HG03108 (cell line): ENCODE measurements around the gene CHCHD6.

Experiments
- ATAC-seq: cut with Tn5 transposase; IDR thresholded peaks from one replicate; pipeline ENCODE4 v1.9.1; 2021; ENCODE audit warnings: moderate library complexity; ENCODE audit not compliant: unreplicated experiment

Gene CHCHD6

DNA sequence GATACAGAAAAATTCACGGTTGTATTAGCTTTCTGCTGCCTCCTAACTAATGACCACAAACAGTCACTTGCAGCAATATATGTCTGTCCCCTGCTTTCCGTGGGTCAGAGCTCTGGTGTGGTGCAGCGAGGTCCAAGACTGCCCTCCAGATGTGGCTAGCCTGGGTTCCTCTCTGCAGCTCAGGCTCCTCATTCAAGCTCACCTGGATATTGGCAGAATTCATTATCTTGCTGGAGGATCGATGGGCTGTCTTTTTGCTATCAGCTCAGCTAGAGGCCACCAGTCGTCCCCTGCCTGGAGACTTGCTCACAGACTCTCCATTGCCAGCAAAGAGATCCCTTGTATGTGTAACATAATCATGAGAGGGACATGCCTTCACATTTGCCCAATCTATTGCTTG is 266.1 kb downstream of the CHCHD6 start:
- no peak for ATAC-seq

DNA sequence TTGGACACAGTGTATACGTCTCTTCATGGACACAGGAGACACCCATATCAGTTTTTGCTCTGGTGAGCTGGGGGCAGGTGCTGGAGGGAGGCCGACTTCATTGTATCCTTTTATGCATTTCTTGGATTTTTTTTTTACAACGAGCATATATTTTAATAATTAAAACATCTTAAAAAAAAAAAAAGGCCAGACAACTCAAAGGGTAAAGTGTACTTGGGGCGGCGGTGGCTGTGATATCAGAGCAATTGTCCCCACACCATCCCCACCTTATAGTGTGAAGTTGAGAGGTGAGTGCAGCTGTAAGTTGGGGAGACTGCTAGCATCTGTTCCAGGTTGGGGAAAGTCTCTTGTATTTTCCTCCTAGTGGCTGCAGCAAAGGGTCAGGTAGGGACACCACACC is 266.9 kb downstream of the CHCHD6 start:
- ATAC-seq, result no peak

DNA sequence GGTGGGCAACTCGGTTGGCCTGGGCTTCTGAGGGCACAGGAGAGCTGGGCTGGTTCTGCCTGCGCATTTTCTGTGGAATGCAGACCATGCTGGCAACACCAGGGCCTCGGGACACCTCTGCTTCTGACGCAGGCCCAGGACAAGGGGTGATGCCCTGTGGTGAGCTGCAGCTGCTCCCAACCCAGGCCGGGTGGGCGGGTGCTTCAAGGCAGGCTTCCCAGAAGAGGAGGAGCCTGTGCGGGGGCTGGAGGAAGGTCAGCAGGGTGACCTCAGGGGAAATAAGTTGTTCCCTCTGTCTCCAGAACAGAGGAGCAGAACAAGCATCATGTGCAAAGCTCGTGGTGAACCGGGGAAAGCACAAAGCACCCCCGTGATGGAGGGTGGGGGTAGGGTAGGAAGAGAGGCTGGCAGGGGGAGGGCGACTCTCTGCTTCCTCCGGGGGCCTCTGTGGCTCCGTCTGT is 267.9 kb downstream of the CHCHD6 start:
- no peak for ATAC-seq

DNA sequence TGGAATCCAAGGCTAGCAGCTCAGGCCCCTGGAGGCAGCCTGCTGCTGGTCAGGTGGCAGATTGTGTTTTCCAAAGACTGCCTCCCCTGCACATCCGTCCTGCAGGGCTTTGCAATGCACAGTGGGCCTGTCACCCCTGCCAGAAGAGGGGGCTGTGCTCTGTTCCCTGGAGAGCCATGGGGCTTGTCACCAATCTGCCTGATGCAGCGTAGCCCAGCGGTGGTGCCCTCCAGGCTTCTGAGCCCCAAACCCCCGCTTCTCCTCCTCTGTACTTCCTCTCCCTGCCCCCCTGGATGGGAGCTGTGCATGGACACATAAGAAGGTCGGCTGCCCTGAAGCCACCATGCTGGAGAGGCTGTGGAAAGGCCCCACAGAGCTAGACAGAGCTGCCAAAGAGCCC is 268.8 kb downstream of the CHCHD6 start:
- ATAC-seq, result no peak

DNA sequence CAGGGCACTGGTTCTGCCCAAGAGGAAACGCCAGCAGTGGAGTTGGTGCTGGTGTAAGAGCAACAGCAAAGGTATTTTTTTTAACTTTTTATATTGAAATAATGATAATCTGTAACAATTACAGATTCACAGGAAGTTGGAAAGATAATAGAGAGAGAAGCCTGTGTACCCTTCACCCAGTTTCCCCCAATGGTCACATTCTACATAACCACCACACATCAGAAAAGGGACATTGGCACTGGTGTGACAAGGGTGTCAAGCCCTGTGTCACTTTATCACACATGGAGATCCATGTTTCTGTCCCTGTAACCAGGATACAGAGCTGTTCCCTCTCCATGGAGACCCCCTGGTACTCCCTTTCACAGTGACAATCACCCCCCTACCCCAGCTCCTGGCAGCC is 269.8 kb downstream of the CHCHD6 start:
- no peak for ATAC-seq

DNA sequence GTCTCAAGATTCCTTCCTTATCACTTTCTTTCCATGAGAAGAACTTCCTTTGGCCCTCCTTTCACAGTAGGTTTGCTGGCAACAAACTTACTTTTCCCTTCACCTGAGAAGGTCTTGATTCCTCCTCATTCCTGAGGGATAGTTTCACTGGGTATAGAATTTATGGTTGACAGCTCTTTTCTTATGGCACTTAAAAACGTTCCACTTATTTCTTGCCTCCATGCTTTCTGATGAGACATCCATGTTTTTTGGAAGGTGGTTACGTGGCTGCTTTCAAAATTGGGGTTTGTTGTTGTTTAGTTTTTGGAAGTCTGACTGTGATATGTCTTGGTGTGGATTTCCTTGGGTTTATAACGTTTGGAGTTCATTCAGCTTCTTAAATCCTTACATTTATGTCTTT is 270.7 kb downstream of the CHCHD6 start:
- no peak for ATAC-seq

DNA sequence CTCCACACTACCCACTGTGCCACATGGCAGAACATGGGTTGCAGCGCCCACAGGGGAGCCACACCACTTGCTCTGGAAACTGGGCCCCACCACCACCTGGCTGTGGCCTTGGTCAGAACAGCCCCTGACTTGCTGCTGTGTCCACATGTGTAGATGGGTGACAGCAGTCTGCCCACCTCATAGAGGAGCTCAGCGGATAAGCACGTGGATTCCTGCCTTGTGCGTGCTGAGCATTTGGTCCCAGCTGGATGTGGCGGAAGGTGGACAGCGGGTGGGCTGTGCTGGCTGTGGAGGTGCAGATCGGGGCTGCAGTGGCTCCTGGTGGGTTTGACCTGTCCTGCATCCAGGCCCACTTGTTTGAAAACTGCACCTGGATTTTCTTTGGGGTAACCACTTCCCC is 272.9 kb downstream of the CHCHD6 start:
- no peak for ATAC-seq

DNA sequence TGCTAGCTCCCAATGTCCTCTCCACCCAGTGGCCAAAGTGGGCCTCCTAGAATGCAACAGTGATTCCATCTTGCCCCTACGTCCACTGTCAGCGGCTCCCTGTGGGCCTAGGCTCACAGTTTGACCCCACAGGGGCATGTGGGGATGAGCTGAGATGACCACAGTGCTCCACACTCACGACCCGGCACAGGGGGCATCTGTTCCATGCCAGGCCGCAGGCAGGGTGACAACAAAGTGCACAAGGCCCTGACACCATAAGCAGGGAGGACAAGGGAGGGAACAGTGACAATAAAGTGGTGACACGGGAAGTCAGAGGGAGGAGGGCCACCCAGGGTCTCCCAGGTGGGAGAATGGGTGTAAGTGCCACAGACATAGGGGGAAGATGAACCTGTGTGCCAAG is 273.8 kb downstream of the CHCHD6 start:
- ATAC-seq, result no peak

DNA sequence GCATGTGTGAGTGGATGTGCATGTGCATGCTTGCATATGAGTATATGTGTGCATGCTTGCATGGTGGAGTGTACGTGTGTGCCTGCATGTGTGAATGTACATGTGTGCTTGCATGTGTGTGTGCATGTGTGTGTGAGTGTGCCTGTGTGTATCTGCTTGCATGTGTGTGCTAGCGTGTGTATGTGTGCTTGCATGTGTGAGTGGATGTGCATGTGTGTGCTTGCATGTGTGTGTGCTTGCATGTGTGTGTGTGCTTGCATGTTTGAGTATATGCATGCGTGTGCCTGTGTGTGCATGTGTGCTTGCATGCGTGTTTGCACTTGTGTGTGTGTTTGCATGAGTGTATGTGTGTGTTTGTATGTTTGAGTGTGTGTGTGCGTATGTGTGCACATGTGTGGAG is 274.3 kb downstream of the CHCHD6 start:
- ATAC-seq, result no peak

DNA sequence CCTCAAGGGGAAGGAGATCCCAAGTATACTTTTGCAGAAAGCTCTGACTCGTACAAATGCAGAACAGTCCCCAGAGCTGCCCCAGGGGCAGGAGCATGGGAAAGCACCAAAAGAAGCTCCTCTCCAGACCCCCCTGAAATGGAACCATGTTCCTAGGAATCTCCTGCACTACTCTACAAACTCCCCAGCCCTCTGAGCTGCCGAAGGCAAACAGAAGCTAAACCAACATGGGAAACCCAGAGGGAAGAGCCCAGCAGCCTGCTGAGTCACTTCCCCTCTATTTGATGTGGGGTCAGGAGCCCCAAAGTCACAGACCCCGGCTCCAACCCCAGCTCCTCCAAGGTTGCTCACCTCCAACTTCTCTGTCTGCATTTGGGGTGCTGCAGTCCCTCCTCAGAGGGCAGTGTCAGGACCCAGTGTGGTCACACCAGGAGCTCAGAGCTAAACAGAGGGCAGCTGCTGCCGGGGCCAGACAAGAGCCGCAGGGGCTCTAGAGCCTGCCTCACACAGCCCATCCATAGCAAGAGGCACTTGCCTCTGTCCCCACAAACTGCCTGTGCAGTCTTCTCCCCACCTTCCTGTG is 275.1 kb downstream of the CHCHD6 start:
- no peak for ATAC-seq

DNA sequence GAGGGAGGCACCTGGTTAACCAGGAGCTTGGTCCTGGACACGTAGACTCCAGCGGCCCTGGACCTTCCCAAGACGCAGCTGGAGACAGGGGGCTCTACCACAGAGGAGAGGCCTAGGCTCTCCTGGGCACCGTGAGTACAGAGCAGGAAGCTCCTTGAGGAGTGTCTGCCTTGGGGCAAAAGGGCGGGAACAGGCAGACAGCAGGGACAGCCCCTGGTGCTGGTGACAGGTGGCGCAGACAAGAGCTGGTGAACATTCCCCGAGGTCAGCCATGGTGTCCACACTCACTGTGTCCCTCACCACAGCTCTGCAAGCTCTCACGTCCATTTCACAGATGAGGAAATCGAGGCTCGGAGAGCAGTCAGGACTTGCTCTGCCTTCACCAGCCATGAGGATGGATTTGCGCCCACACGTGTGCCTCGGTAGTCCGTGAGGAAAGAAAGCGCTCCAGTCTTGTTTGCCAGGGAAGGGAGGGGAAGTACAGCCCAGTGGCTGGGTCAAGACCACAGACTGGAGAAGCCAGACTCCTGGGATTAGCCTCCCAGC is 276.3 kb downstream of the CHCHD6 start:
- no peak for ATAC-seq

DNA sequence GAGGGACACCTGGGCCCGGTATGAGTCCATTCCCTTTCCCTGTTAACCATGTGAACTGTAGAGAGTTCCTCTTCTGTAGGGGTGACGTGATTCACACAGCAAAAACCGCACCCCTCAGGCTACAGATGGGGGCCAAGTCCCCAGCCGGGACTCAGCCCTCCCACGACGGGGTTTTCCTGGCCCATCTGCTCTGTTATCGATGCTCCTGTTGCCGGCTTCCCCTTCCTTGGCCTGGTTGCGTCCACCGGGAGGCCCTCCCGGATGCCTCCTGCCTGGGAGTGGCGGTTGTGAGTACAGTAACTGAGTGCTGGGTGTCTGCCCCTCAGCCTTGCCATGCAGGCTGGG is 278.1 kb downstream of the CHCHD6 start:
- ATAC-seq, result peak; percentile 29

DNA sequence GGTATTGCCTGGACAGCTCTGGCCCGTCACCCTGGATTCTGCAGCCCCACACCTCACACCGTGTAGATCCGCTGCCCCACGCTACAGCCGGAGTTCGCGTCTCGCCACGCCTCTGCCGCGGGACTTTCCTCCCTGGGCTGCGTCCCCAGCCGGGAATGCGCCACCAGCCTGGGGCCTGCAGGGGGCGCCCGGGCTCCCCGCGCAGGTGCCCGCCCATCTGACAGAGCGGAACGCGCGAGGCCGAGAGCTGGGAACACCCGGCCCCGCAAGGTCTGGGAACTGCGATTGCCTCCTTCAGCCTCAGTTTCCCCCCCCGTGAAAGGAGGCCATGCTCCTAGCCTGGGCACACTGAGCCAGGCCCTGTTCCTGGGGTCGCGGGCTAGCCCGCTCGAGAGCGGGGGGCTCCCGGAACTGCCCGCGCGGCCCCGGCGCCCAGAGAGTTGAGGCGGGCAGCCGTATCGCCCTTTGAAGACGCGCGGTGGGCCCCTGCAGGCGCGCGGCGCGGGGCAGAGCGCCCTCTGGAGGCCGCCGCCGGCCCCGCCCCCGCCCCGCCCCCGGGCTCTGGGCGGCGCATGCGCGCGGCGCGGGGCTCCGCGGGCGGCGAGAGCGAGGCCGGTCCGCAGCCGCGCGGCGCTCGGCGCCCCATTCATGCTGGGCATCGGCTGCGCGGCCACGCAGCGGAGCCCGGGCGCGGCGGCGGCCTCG is 278.6 kb downstream of the CHCHD6 start, which contains the start of gene PLXNA1:
PLXNA1 (plus strand) TSS at position 645 of the 705 bp plus-strand sequence. CDS start 5,479 bp downstream, outside the sequence.
- ATAC-seq, result peak; percentile 41

DNA sequence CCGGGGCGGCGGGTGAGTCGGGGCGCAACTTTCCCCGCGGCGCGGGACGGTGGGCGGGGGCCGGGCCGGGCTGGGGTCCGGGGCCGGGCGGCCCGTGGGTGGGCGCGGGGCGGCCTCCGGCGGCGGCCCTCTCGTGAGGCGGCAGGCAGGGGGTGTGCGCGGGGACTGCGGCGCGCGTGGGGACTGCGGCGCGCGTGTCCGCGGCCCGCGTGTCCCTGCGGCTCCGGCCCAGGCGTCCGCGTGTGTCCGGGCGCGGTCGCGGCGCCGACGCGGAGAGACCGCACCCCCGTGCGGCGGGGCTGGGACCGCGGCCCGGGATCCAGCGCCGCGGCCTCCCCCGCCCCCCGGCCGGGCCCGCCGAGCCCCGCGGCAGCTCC is 279.2 kb downstream of the CHCHD6 start:
- no peak for ATAC-seq

DNA sequence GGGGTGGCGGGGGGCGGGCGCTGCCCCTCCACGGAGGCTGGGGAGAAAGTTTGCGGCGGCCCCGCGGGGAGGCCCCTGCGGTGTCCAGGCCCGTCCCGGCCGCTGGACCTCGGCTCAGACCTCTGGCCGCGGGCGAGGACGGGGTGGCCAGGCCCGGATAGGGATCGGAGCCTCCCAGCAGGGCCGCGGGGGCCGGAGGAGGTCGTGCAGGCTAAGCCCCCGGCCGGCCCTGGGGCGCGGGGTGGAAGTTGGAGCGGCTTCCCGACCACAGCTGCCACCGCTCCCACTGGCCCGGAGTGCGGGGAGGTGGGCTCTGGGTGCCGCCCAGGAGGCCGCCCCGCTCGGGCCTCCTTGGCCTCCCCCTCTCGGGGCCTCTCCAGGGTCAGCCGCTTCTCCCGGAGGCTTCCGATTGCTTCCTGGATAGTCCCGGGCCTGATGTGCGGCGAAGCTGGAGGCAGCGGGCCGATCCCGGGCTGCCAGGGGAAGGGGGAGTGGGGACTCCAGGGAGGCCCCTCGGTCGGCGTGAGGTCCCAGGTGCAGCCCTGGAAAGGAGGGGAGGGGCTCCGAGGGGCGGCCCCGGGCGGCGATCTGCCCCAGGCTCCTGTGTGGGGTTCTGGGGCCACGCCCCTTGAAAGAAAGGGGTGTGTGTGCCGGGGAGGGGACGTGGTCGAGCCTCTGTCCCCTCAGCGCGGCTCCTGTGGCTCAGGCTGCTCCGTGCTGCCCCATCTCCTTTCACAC is 279.8 kb downstream of the CHCHD6 start:
- no peak for ATAC-seq

DNA sequence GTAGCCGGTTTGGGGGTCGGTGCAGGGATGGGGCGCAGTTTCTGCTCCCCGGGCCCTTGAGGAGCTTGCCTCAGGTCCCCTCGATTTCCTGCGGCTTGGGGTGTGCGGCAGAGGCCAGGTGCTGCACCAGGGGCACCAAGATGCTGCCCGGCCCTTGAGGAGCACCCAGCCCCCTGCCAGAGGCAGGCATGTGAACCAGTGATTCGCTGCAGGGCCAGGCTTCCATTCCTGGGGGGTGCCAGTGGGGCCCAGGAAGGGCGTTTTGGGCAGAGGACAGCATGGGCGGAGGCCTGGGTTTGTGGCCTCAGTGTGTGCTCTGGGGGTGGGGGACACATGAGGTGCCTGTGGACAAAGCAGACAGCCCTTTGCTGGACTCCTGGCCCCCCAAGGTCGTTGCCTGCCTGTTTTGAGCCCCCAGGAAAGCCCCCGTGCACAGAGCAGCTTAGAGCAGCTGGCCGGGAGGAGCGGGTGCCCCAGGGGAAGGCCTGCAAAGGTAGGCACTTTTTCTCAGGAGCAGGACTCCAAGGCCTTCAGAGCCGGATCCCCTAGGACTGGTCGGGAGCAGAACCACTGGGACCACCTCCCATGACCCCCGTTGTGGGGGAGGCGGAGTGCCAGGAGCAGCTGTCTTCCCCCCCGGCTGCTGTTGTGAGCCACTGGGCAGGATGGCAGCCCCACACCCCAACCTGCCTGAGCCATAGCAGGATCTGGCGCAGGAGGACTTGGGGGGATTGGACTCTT is 280.5 kb downstream of the CHCHD6 start:
- no peak for ATAC-seq

DNA sequence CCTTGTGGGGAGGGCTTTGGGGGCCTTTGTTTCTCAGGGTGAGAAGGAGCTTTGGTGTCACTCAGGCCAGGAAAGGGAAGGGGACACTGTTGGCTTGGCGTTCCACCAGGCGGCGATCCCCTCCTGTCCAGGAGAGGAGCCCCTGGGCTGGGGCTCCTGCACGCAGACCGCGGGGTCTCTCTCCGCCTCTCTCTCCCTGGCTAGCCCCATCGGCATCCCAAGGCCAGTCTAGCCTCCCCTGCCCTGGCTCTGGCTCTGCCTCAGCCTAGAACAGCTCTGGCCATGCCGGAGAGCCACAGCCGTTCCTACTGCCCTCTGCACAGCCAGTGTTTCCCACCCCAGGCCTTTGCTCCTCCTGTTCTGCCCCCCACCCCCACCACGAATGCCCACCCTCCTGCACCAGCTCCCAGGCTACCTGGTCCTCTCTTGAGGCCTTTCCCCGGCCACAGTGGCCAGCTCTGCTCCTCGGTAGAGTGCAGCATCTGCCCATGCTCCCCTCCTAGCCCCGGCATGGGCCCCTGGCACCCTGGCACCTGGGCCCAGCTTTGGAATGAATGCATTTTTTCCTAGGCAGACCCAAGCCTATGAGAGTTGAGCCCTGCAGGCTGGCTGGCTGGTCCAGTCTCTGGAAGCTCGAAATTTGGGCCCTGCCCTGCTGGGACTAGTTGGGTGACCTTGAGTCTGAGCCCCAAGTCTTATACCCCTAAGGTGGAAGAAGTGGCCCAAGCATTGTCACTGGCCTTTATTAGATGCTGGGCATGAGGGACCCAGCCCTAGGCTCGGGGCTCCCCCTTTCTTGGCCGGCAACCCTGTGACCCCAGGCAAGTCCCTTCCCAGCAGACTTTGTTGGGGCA is 281.3 kb downstream of the CHCHD6 start:
- no peak for ATAC-seq

DNA sequence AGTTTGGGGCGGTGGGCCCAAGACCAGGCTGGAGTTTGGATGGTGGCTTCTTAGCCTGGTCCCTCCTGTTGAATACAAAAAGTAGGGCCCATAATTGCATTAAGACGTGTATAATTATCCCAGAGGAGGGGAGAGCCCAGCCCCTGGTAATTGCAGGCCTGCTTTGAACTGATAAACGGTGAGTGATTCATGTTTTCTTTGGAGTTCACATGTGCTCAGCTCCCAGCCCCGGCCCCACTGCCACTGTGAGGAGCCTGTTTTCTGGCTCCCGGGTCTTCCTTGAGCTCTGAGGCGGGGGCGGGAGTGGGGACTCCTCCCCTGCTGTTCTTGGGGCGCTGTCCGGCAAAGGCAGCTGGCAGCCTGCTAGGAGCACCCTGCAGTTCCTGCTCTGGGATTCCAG is 282.0 kb downstream of the CHCHD6 start:
- no peak for ATAC-seq

DNA sequence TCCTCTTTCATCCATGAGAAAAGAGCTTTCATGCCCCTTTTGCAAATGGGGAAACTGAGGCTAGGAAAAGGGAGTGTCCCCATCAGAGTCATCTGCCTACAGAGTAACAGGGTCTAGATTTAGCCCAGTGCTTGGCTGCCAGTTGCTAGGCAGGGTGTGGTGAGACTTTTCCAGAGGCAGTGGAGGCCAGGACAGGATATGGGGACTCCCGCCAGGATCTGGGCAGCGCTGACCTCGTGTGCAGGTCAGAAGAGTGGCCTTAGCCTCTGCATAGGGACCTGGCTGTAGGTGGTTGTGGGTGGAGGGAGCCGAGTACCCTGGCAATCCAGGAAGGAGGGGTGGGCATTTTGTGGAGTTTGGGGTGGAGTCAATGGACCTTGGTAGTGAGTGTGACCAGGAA is 283.1 kb downstream of the CHCHD6 start:
- no peak for ATAC-seq

DNA sequence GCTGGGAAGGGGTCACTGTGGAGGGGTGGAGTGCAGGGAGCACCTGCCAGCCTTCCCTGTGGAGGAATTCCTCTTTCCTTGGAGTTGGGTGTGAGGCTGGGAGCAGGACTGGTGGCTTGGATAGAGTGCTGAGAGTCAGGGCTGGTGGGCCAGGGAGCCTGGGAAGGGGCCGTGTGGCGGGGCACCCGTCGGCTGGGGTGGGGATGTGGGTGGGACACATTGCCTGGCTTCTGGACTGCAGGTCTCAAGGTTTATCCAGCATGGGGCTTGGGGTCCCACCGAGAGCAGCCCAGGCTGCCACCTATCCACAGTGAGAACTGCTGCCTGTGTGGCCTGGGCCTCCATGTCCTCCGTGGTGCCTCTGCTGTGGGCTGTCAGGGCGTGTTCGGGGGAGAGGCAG is 283.6 kb downstream of the CHCHD6 start:
- no peak for ATAC-seq
